ENCODE results near the gene SPEM3.

Gene SPEM3

DNA sequence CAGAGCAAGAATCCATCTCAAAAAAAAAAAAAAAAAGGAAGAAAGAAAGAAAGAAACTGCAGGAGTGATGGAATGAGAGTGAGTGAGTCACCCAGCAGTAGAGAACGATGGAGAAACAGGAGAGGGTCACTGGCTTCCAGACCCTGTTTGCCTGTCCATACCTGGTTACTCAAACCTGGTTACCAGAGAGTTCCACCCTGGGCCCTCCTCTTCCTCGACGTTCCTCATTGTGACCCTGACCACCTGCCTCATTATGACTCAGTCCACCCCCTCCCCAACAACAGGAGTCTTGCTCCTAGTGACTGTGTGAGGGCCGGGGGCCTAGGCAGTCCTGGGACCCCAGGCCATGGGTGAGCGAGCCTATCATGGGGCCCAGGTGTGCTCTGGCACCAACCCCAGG lies at the start of gene SPEM3:
TSS of gene SPEM3 (plus strand) at position 301 of the 400 bp plus-strand sequence. CDS start at position 347, 46 bp downstream.
- no peak for DNase-seq

- DNase-seq = no peak
Observed at GRCh38 chr17:7379134-7379533, 49.5 kb upstream of the SPEM3 start.

DNA sequence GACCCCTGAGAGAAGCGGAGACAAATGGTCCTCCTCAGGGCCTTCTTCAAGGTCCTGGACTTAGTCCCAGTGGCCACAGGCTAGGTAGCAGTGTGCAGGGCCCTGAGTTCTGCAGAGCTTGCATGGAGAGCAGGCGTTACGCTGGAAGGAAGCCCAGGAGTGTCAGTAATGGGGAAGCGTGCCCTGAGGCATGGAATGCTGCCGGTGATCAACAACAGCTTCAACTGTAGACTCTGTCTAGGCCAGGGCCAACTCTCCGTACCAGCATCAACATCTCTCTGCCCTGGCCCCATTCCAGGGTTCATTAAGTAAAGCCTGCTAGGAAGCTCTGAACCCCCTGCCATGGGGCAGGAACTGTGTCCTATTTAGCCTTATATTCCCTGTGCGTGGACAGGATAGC lies 48.3 kb upstream of the SPEM3 start:
- no peak for DNase-seq

DNA sequence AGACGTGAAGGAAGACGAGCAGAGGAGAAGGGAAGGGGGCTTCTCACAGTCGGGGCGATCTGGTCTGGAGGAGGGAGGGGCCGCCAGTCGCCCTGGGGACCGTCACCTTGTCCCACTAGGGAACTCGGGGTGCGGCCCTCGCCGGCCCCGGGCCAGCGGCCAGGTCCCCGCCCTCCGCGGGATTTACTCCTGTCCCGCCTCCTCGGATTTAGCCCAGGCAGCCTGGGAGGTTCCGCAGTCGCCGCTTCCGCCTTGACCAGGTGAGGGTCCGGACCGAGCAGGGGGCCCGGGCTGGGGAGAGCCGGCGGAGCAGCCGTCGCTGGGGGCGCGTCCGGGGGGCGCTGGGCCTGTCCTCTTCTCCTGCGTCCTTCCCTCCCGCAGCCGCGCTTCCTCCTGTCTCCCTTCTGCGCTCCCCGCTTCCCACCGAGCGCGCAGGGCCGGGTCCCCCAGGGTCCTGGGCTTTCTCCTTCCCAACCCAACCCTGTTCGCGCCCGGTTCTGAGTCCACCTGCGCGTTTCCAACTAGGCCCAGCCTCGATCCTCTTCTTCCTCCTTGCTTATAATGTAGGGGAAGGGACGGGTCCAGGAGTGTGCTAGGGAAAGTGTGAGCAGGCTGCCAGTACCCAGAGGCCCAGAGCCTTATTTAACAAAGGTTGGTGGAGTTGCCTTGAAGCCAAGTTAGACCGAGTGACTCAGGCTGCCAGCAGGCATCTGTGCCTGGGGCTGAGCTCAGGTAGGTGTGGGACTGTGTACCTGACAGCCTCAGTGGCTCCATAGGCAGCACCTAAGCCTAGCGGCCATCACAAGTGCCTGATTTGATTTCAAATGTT lies 47.6 kb upstream of the SPEM3 start, which contains the start of gene TNK1:
TSS of gene TNK1 (plus strand) at position 235 of the 829 bp plus-strand sequence. CDS start 1,838 bp downstream, outside the sequence.
- no peak for DNase-seq

DNA sequence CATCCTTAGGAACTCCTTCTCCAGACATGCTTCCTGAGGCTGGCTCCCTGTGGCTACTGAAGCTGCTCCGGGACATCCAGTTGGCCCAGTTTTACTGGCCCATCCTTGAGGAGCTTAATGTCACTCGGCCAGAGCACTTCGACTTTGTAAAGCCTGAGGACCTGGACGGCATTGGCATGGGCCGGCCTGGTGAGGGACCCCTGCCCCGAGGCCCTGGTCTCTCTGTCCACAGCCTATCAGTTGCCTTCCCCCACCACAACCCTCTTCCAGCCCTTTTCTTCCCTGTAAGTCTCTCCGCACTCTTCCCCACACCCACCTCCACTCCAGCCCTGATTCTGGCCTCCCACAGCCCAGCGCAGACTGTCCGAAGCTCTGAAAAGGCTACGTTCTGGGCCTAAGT lies 45.8 kb upstream of the SPEM3 start:
- no peak for DNase-seq

DNA sequence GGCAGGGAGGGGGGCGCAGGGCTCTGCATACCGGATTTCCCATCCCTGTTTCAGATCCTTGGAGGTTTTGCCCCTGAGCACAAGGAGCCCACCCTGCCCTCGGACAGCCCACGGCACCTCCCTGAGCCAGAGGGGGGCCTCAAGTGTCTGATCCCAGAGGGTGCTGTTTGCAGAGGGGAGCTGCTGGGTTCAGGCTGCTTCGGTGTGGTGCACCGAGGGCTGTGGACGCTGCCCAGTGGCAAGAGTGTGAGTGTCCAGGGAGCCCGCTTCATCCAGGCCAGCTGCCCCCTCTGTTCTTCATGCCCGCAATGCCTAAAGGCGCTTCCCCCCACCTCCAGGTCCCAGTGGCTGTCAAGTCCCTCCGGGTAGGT lies 45.3 kb upstream of the SPEM3 start:
- DNase-seq = no peak

DNA sequence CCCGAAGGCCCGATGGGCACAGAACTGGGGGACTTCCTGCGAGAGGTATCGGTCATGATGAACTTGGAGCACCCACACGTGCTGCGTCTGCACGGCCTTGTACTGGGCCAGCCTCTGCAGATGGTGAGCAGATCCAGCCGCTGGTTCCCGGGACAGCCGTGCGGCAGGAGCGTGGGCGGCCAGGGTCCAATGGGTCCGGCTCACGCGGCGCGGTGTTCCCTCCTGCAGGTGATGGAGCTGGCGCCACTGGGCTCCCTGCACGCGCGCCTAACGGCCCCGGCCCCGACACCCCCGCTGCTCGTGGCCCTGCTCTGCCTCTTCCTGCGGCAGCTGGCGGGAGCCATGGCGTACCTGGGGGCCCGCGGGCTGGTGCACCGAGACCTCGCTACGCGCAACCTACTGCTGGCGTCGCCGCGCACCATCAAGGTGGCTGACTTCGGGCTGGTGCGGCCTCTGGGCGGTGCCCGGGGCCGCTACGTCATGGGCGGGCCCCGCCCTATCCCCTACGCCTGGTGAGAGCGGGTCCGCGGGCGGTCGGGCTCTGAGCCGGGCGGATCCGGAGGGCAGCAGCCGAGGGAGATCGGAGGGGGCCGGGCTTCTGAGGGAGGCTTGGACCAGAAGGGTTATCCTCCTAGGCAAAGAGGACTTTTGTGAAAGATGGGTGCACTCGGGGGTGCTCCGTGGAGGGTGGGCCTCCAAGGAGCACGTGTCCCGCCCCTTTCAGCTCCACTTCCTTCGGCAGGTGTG lies 44.7 kb upstream of the SPEM3 start:
- peak; percentile 75 for DNase-seq

GRCh38 chr17:7384489-7385081 lies 44.1 kb upstream of the SPEM3 start:
- no peak for DNase-seq

GRCh38 chr17:7388856-7389255 lies 39.8 kb upstream of the SPEM3 start:
- no peak for DNase-seq

- no peak for DNase-seq
Observed at GRCh38 chr17:7389924-7390910, 38.4 kb upstream of the SPEM3 start.

GRCh38 chr17:7391307-7391706 lies 37.4 kb upstream of the SPEM3 start:
- no peak for DNase-seq

- no peak for DNase-seq
Observed at GRCh38 chr17:7392696-7393612, 35.7 kb upstream of the SPEM3 start.

DNA sequence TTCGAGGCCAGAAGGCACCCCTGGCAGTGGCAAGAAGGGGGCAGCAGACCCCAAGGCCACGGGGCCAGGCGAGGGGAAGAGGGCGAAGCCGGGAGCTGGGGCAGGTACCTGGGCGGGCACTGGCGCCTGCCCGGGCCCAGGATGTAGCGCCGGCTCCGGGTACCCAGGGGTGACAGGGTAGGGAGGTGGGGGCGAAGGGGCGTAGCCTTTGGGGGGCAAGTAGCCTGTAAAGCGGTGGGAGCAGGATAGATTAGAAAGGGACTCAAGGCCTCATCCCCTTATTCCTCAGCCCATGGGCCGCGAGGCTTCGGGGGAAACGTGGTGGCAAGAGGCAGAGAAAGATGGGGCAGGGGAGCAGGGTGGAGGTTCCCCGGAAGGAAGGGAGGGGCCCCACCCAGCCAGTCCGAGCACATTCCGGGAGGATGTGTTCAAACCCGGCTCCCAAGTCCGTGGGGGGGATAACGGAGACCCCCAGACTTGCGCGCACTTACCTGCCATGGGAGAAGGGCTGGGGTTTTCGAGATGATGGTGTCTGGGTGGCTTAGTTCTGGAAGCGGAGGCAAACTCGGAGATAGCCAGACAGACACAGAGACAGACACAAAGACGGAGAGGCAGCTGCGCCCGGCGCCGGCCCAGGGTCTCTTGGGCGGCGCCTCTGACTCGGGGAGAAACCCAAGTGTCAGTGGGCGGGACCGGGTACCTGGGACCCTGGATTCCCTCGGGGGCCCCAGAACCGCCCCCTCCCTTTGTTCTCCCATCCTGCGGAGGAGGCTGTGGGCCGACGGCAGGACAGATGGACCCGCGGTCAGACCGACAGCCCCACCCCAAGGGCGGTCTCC lies 34.8 kb upstream of the SPEM3 start:
- peak; percentile 51 for DNase-seq

GRCh38 chr17:7394452-7395191 lies 34.0 kb upstream of the SPEM3 start, which contains the start of gene PLSCR3:
Gene PLSCR3 (minus strand): TSS chr17:7394525. CDS start chr17:7394110, 415 bp downstream.
- peak; percentile 77 for DNase-seq

DNA sequence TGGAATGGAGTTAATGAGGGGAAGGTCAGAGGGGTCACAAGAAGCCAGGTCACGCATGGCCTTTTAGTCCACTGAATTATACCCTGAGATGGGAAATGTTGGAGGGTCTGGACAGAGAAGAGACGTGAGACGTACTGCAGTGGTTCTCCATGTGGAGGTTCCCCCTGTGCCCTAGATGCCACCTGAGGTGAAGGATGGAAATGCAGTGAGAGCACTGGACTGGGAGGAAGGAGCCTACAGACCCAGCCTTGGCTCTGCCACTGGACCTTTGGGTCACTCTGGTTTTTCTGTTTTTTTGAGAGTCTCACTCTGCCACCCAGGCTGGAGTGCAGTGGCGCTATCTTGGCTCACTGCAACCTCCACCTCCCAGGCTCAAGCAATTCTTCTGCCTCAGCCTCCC lies 32.5 kb upstream of the SPEM3 start:
- no peak for DNase-seq

DNA sequence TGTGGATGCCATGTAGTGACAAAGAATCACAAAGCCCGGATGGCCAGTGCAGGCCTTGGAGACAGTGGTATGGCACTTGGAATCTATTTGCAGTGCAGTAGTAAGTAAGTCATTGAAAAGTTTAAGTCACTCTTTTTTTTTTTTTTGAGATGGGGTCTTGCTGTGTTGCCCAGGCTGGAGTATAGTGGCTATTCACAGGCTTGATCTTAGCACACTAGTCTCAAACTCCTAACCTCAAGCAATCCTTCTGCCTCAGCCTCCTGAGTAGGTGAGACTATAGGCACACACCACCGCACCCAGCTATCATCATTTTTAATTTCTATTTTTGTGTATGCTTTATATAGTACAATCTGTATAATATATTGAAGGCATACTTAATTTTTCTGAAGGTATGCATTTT lies 30.0 kb upstream of the SPEM3 start:
- no peak for DNase-seq

GRCh38 chr17:7403043-7403726 lies 25.5 kb upstream of the SPEM3 start:
- DNase-seq = no peak

- no peak for DNase-seq
Observed at GRCh38 chr17:7403727-7403976, 25.0 kb upstream of the SPEM3 start.
